BLaER1 treated with 17β-estradiol and CSF1 and Interleukin-3, amounts not matched to agents 10 nM and 100 nM (cell line): ENCODE measurements around the gene PDE11A.
A peak's percentile ranks its signal among the peaks of the same experiment; 100 is the strongest.

ENCODE experiments used
- H3K27ac ChIP-seq, 11 experiments: shearing (Covaris generic); formaldehyde crosslinking; 2 replicates each; pipeline ENCODE4 v1.8.1; 2022
- H3K27me3 ChIP-seq, 11 experiments: shearing (Covaris generic); formaldehyde crosslinking; 2 replicates each; pipeline ENCODE4 v1.8.1; 2022
- H3K36me3 ChIP-seq, 11 experiments: shearing (Covaris generic); formaldehyde crosslinking; 2 replicates each; pipeline ENCODE4 v1.8.1; 2022
- H3K4me1 ChIP-seq, 10 experiments: shearing (Covaris generic); formaldehyde crosslinking; 2 replicates each; pipeline ENCODE4 v1.8.1; 2022
- H3K4me2 ChIP-seq, 11 experiments: shearing (Covaris generic); formaldehyde crosslinking; 2 replicates each; pipeline ENCODE4 v1.8.1; 2022
- H3K4me3 ChIP-seq, 10 experiments: shearing (Covaris generic); formaldehyde crosslinking; 2 replicates each; pipeline ENCODE4 v1.8.1; 2022
- H3K9ac ChIP-seq, 11 experiments: shearing (Covaris generic); formaldehyde crosslinking; 2 replicates each; pipeline ENCODE4 v1.8.1; 2022
- H3K9me3 ChIP-seq, 11 experiments: shearing (Covaris generic); formaldehyde crosslinking; replicated peaks in 1 of 11; 2 replicates each; pipeline ENCODE4 v1.8.1; 2022
- H4K20me1 ChIP-seq, 11 experiments: shearing (Covaris generic); formaldehyde crosslinking; 2 replicates each; pipeline ENCODE4 v1.8.1; 2022
- Cebpa-rat ChIP-seq, 11 experiments: shearing (Covaris generic); IDR thresholded peaks; 2 replicates each; pipeline ENCODE4 v1.8.1; 2022

PDE11A gene

GRCh38 chr2:177678939-177679338, 393.6 kb downstream of the PDE11A start:
- Histone ChIP-seq H3K4me2 (no peak overlapping the region), H3K27me3 (no peaks in the 10 kb centered on the region), H3K27ac (no peak overlapping the region), H3K9me3 (no peaks in the 10 kb centered on the region), H3K36me3 (no peaks in the 10 kb centered on the region), H3K4me1 (peaks cover 0 to 8% (median 0%) of the 10 kb centered on the region in 10 experiments; a peak in 3 of 20 replicates), H3K4me3 (no peak overlapping the region), H4K20me1 (no peaks in the 10 kb centered on the region), H3K9ac (no peak overlapping the region)
- TF ChIP-seq Cebpa-rat (IDR thresholded peaks at IDR 0.05) = no peak

DNA sequence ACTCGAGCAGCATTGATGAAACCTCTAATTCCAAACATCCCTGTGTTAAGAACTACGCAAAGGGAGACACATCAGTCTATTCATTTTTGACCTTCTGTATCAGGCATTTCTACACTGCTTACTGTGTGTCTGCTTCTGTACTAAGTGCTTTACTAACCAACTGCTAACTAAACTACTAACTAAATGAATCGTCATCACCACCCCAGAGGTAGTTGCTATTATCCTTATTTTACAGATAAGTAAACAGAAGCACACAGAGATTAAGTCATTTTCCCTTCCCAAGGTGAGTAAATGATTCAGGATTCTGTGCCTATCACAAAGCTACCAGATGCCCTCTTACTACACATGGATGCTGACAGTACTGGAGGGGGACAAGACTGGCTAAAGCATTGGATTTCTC, 395.9 kb downstream of the PDE11A start:
- H3K4me3 ChIP-seq = no peak overlapping the region
- no peak overlapping the region for H3K9ac ChIP-seq
- no peaks in the 10 kb centered on the region for H3K9me3 ChIP-seq
- no peak overlapping the region for H3K4me2 ChIP-seq
- H3K27ac ChIP-seq = no peak overlapping the region
- TF ChIP-seq Cebpa-rat (IDR thresholded peaks at IDR 0.05) = no peak
- no peaks in the 10 kb centered on the region for H3K36me3 ChIP-seq
- no peaks in the 10 kb centered on the region for H4K20me1 ChIP-seq
- peaks cover 0 to 8% (median 0%) of the 10 kb centered on the region in 10 experiments; a peak in 4 of 20 replicates for H3K4me1 ChIP-seq
- no peaks in the 10 kb centered on the region for H3K27me3 ChIP-seq

DNA sequence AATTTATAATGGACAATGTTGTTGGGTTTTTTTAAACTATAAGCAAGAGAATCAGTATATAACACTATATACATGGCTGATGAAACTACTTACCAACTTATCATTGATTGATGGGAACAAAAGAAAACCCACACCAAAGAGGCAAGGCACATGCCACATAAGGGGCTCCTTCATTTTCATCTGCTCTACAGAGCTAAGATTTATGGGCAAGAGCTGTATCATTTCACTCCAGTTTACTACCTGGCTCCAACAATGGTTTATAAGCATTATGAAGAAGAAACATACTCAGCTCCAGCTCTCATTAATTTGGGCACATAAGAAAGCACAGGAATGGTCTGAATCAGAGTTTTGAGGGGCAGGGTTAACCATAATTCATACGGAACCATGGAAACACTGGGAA, 396.8 kb downstream of the PDE11A start:
- Histone ChIP-seq H3K36me3 (no peaks in the 10 kb centered on the region), H3K9me3 (no peaks in the 10 kb centered on the region), H3K27ac (no peak overlapping the region), H4K20me1 (no peaks in the 10 kb centered on the region), H3K4me2 (no peak overlapping the region), H3K27me3 (no peaks in the 10 kb centered on the region), H3K9ac (no peak overlapping the region), H3K4me1 (peaks cover 0 to 8% (median 0%) of the 10 kb centered on the region in 10 experiments; a peak in 4 of 20 replicates), H3K4me3 (no peak overlapping the region)
- no peak for TF ChIP-seq Cebpa-rat (IDR thresholded peaks at IDR 0.05)

- H3K27me3 ChIP-seq = no peaks in the 10 kb centered on the region
- no peak overlapping the region for H3K4me2 ChIP-seq
- no peak for TF ChIP-seq Cebpa-rat (IDR thresholded peaks at IDR 0.05)
- H3K36me3 ChIP-seq = no peaks in the 10 kb centered on the region
- H3K9me3 ChIP-seq = no peaks in the 10 kb centered on the region
- no peak overlapping the region for H3K9ac ChIP-seq
- no peak overlapping the region for H3K4me3 ChIP-seq
- peaks cover 0 to 8% (median 0%) of the 10 kb centered on the region in 10 experiments; a peak in 4 of 20 replicates for H3K4me1 ChIP-seq
- no peak overlapping the region for H3K27ac ChIP-seq
- no peaks in the 10 kb centered on the region for H4K20me1 ChIP-seq
Measured at GRCh38 chr2:177675350-177675821, 397.2 kb downstream of the PDE11A start.

GRCh38 chr2:177673602-177674595, 398.7 kb downstream of the PDE11A start:
- Histone ChIP-seq H4K20me1 (no peaks in the 10 kb centered on the region), H3K36me3 (no peaks in the 10 kb centered on the region), H3K9ac (no peak overlapping the region), H3K27ac (no peak overlapping the region), H3K4me2 (no peak overlapping the region), H3K4me1 (no peaks in the 10 kb centered on the region; a peak in 1 of 20 replicates), H3K27me3 (no peaks in the 10 kb centered on the region), H3K4me3 (no peak overlapping the region), H3K9me3 (no peaks in the 10 kb centered on the region)
- TF ChIP-seq Cebpa-rat (IDR thresholded peaks at IDR 0.05) = no peak

DNA sequence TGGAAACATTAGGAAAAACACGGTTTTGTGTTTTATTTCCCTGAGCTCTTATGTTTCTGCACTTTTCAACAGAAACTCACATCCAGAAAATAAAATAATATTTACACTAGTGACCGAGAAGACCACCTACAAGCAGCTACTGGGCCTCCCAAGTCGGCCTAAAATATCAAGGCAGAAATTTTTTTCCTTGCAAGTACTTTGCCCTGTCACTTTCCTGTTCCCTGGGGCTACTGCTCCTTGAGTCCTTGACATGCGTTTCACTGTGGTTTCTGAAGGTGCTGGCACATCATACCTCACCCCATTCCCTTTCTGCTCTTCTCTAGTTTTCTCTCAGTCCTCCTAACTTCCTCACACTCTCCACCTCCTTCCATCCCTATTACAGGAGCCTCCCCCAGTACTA, 400.9 kb downstream of the PDE11A start:
- H3K27me3 ChIP-seq = no peaks in the 10 kb centered on the region
- H4K20me1 ChIP-seq = no peaks in the 10 kb centered on the region
- H3K27ac ChIP-seq = no peak overlapping the region
- H3K9ac ChIP-seq = no peak overlapping the region
- H3K4me3 ChIP-seq = no peak overlapping the region
- H3K4me1 ChIP-seq = no peaks in the 10 kb centered on the region; a peak in 1 of 20 replicates
- H3K36me3 ChIP-seq = no peaks in the 10 kb centered on the region
- H3K9me3 ChIP-seq = no peaks in the 10 kb centered on the region
- no peak for TF ChIP-seq Cebpa-rat (IDR thresholded peaks at IDR 0.05)
- no peak overlapping the region for H3K4me2 ChIP-seq

DNA sequence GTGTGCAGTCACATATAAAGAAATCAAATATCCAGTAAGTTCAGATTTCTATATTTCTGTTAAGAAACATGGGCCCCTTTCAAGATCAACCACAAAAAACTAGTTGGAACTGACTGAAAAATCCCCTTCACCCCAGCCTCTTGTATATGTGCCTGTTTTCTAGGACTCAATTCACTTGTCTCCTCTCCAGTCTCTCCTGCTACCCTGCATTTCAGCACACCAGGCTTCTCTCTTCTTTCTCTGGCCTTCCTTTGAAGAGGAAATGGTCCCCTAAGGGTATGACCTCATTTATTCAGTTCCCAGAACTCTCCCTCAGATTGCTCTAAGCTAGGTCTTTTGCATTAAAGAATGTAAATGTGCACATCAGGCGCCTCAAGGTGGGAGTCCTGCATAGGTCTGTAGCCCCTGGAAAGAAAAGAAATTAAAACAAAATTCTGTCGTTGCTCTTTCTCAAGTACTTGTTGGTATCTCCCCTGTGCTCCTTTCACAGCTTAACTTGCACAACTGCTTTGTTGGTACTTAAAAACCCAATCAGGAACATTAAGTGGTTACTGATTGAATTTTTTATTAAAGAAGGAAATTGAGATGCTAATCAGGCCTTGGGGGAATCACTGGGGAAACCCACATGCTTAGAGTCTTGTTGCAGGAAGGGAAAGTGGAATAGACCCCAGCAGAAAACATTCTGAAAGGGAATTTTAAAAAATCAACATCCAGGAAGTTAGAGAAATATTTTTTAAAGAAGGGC, 401.6 kb downstream of the PDE11A start:
- H3K27ac ChIP-seq = no peak overlapping the region
- no peak for TF ChIP-seq Cebpa-rat (IDR thresholded peaks at IDR 0.05)
- no peaks in the 10 kb centered on the region for H3K27me3 ChIP-seq
- H3K9ac ChIP-seq = no peak overlapping the region
- H3K4me2 ChIP-seq = 0 out of 22 replicates have a peak overlapping the region, but pooled peaks of 2 of the 11 experiments have one; percentile 1 to 2
- no peaks in the 10 kb centered on the region; a peak in 2 of 20 replicates for H3K4me1 ChIP-seq
- no peaks in the 10 kb centered on the region for H4K20me1 ChIP-seq
- H3K9me3 ChIP-seq = no peaks in the 10 kb centered on the region
- H3K4me3 ChIP-seq = no peak overlapping the region
- no peaks in the 10 kb centered on the region for H3K36me3 ChIP-seq

DNA sequence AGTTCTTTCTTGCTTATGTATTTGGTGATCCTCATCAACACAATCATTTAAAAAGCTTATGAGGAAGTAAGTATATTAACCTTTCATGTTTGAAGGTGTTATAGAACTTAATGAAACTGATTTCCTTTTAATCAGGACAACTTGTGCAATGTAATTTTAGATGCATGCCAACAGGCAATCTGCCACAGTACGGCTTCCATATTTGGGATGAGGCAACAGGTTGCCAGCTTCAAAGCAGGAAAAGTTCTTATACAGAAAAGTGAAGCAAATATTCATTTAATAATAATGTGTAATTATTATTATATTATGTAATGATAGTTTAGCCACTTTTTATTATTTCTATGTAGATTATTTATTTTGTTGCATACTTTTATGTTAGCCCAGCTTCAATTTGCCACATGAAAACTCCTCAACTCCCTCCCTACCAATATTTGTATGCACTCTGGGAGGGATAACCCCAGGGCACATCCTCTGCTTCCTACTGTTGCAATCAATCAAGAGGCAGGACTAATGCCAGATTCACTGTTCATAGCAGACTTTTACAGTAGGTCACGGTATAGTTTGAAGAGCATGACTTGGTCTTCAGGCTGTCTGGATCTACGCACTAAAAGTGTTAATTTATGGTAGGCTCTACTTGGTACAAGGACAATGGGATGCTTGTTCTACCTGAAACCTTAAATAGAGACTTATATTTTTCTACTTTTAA, 402.8 kb downstream of the PDE11A start:
- Histone ChIP-seq H3K4me1 (no peaks in the 10 kb centered on the region; a peak in 2 of 20 replicates), H3K4me2 (no peak overlapping the region), H4K20me1 (no peaks in the 10 kb centered on the region), H3K4me3 (no peak overlapping the region), H3K27ac (no peak overlapping the region), H3K27me3 (no peaks in the 10 kb centered on the region), H3K9ac (no peak overlapping the region), H3K36me3 (no peaks in the 10 kb centered on the region), H3K9me3 (no peaks in the 10 kb centered on the region)
- TF ChIP-seq Cebpa-rat (IDR thresholded peaks at IDR 0.05) = no peak

- Histone ChIP-seq H4K20me1 (no peaks in the 10 kb centered on the region), H3K27me3 (no peaks in the 10 kb centered on the region), H3K27ac (no peak overlapping the region)
Measured at GRCh38 chr2:177669201-177669600, 403.4 kb downstream of the PDE11A start.

More at GRCh38 chr2:177669201-177669600, 403.4 kb downstream of the PDE11A start:
- no peak for TF ChIP-seq Cebpa-rat (IDR thresholded peaks at IDR 0.05)
- Histone ChIP-seq H3K9me3 (no peaks in the 10 kb centered on the region), H3K4me3 (no peak overlapping the region), H3K36me3 (no peaks in the 10 kb centered on the region), H3K4me2 (no peak overlapping the region), H3K9ac (no peak overlapping the region), H3K4me1 (no peaks in the 10 kb centered on the region; a peak in 2 of 20 replicates)
